CD14-positive monocyte (primary cell): ENCODE measurements around the gene BORCS5. TPM values are rescaled to one million over a fixed set of nuclear protein-coding genes. Genes with fewer than 3 reads are reported as not detected.

Experiments
- DNase-seq, 3 donors: peaks; one replicate each; pipeline ENCODE4 v3.0.0-alpha.2; 2011 to 2022
- H2AFZ ChIP-seq: 2 replicates; pipeline ENCODE4 v1.6.0; 2012; ENCODE audit warnings: mild to moderate bottlenecking, low read depth, low read length, inconsistent platforms; ENCODE audit not compliant: insufficient read depth, poor library complexity, severe bottlenecking
- H3K27ac ChIP-seq, 2 donors: 1 replicate in 1 of 2; 2 replicates in 1 of 2; pipeline ENCODE4 v1.5.1; 2012 to 2013; ENCODE audit warnings: low read length in 2 of 2, control low read depth in 1 of 2, inconsistent platforms in 1 of 2, low read depth in 1 of 2, mild to moderate bottlenecking in 1 of 2
- H3K27me3 ChIP-seq, 2 donors: one replicate each; pipeline versions ENCODE4 v1.6.0 to v1.6.1; 2011 to 2013; ENCODE audit warnings: low read length in 2 of 2; ENCODE audit not compliant: control insufficient read depth in 2 of 2, insufficient read depth in 2 of 2
- H3K36me3 ChIP-seq, 2 donors: replicated peaks in 1 of 2; 1 replicate in 1 of 2; 2 replicates in 1 of 2; pipeline versions ENCODE4 v1.5.1 to v1.6.1; 2012 to 2013; ENCODE audit warnings: low read length in 2 of 2, control low read depth in 1 of 2, inconsistent platforms in 1 of 2, mild to moderate bottlenecking in 1 of 2; ENCODE audit not compliant: insufficient read depth in 2 of 2, control insufficient read depth in 1 of 2
- H3K4me1 ChIP-seq, 2 donors: 1 replicate in 1 of 2; 2 replicates in 1 of 2; pipeline versions ENCODE4 v1.5.1 to v1.6.1; 2012 to 2013; ENCODE audit warnings: low read length in 2 of 2, control low read depth in 1 of 2, inconsistent platforms in 1 of 2, mild to moderate bottlenecking in 1 of 2, moderate library complexity in 1 of 2; ENCODE audit not compliant: insufficient read depth in 2 of 2, control insufficient read depth in 1 of 2
- H3K4me2 ChIP-seq: replicated peaks from 2 replicates; pipeline ENCODE3; 2012; ENCODE audit warnings: low read length, moderate library complexity, mild to moderate bottlenecking; ENCODE audit not compliant: poor library complexity, severe bottlenecking; ENCODE audit errors: extremely low read depth
- H3K4me3 ChIP-seq, 3 experiments: fragments of 200-600 bp in 1 of 3; sonication (generic) in 1 of 3; replicated peaks in 1 of 3; 1 replicate in 2 of 3; 2 replicates in 1 of 3; pipeline ENCODE4 v1.5.1; 2011 to 2013; ENCODE audit warnings: low read length in 3 of 3, mild to moderate bottlenecking in 3 of 3, control low read depth in 2 of 3, low read depth in 2 of 3, inconsistent platforms in 1 of 3, moderate library complexity in 1 of 3
- H3K79me2 ChIP-seq: 2 replicates; pipeline ENCODE4 v1.6.0; 2012; ENCODE audit warnings: mild to moderate bottlenecking, control low read depth, inconsistent platforms, low read length, moderate library complexity; ENCODE audit not compliant: insufficient read depth
- H3K9ac ChIP-seq: 2 replicates; pipeline ENCODE4 v1.6.0; 2017; ENCODE audit warnings: low read length, mild to moderate bottlenecking; ENCODE audit not compliant: insufficient read depth, poor library complexity, severe bottlenecking
- H3K9me3 ChIP-seq, 2 donors: replicated peaks in 1 of 2; 1 replicate in 1 of 2; 2 replicates in 1 of 2; pipeline versions ENCODE4 v1.5.1 to v1.6.1; 2012 to 2013; ENCODE audit warnings: low read length in 2 of 2, control low read depth in 1 of 2; ENCODE audit not compliant: control insufficient read depth in 1 of 2, insufficient read depth in 1 of 2
- H4K20me1 ChIP-seq: 2 replicates; pipeline ENCODE4 v1.6.0; 2012; ENCODE audit warnings: mild to moderate bottlenecking, low read length, control low read depth, moderate library complexity; ENCODE audit not compliant: insufficient read depth
- H3K27ac Mint-ChIP-seq, 7 donors: one replicate each; pipeline ENCODE4 v1.8.0; 2020; ENCODE audit warnings: mild to moderate bottlenecking in 7 of 7, mixed read lengths in 7 of 7, moderate library complexity in 6 of 7, inconsistent platforms in 2 of 7
- H3K27me3 Mint-ChIP-seq, 3 donors: one replicate each; pipeline ENCODE4 v1.8.0; 2021 to 2022; ENCODE audit warnings: low read depth in 3 of 3, mild to moderate bottlenecking in 3 of 3, mixed read lengths in 3 of 3, moderate library complexity in 3 of 3, inconsistent platforms in 1 of 3
- H3K36me3 Mint-ChIP-seq, 2 donors: one replicate each; pipeline ENCODE4 v1.8.0; 2020; ENCODE audit warnings: mixed read lengths in 2 of 2, inconsistent platforms in 1 of 2, mild to moderate bottlenecking in 1 of 2
- H3K4me1 Mint-ChIP-seq: one replicate; pipeline ENCODE4 v1.8.0; 2020; ENCODE audit warnings: mild to moderate bottlenecking, mixed read lengths
- H3K4me3 Mint-ChIP-seq, 2 donors: one replicate each; pipeline ENCODE4 v1.8.0; 2020; ENCODE audit warnings: mild to moderate bottlenecking in 2 of 2, mixed read lengths in 2 of 2, moderate library complexity in 1 of 2
- H3K9me3 Mint-ChIP-seq, 7 donors: one replicate each; pipeline ENCODE4 v1.8.0; 2020 to 2022; ENCODE audit warnings: mixed read lengths in 7 of 7, mild to moderate bottlenecking in 6 of 7, moderate library complexity in 6 of 7, inconsistent platforms in 2 of 7
- WGBS: methylation state at CpG from one replicate; pipeline ENCODE4 v1.1.5; 2013; ENCODE audit warnings: missing lambda C conversion rate; ENCODE audit not compliant: insufficient coverage; 5-methylcytosine and 5-hydroxymethylcytosine counted together
- intact Hi-C, 2 donors: fragments of 100-400 bp; cut with micrococcal nuclease; formaldehyde crosslinking; loops; one replicate each; pipeline versions ENCODE4 v1.15.0 to v1.15.1; 2023
- polyA plus RNA-seq, 3 donors: library from polyadenylated mRNA; depleted of rRNA in 1 of 3; unstranded in 2 of 3; stranded (reverse) in 1 of 3; fragments of 300-500 nt in 2 of 3; fragments of >200 nt in 1 of 3; fragmentation: Illumina TruSeq in 2 of 3; gene quantifications; 1 replicate in 2 of 3; 2 replicates in 1 of 3; pipeline ENCODE4 v1.2.3, GENCODE V29; 2012 to 2021
- TF ChIP-seq, protein P1 (sequence below): fragments of 200-600 bp; IDR thresholded peaks from one replicate; pipeline ENCODE4 v1.8.0; 2022; ENCODE audit warnings: antibody characterized with exemption, mild to moderate bottlenecking

The BORCS5 gene
- polyA plus RNA-seq, 3 donors, result 8.5 to 15.1 (median 9.6) TPM

DNA sequence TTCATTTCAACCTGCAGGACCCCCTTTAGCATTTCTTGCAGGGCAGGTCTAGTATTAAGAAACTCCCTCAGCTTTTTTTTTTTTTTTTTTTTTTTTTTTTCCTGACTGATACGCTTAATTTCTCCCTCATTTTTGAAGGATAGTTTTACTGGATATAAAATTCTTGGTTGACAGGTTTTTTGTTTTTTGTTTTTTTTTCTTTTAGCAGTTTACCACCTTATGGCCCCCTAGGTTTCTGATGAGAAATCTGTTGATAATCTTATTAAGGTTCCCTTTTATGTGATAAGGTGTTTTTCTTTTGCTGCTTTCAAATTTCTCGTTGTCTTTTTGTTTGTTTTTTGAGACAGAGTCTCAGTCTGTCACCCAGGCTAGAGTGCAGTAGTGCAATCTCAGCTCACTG lies 66.5 kb downstream of the BORCS5 start:
- Mint-ChIP-seq H3K4me1 (no peaks in the 10 kb centered on the region), H3K9me3 (peaks cover 28 to 43% (median 39%) of the 10 kb centered on the region in 7 donors), H3K36me3 (peaks cover 22 to 24% of the 10 kb centered on the region in 2 donors), H3K27ac (no peak overlapping the region), H3K4me3 (no peak overlapping the region), H3K27me3 (no peaks in the 10 kb centered on the region)
- Histone ChIP-seq H3K36me3 (no peaks in the 10 kb centered on the region), H3K9me3 (peaks cover 16 to 21% of the 10 kb centered on the region in 2 donors), H2AFZ (no peak overlapping the region), H4K20me1 (no peaks in the 10 kb centered on the region), H3K27ac (no peak overlapping the region), H3K27me3 (no peaks in the 10 kb centered on the region), H3K4me1 (no peaks in the 10 kb centered on the region), H3K9ac (no peak overlapping the region), H3K4me3 (no peak overlapping the region), H3K4me2 (no peak overlapping the region), H3K79me2 (no peaks in the 10 kb centered on the region)
- WGBS, result no CpG with 5 or more reads among the region's 2 CpGs
- no peak for DNase-seq
- intact Hi-C loops, result no loop called here
- TF ChIP-seq, protein P1, sequence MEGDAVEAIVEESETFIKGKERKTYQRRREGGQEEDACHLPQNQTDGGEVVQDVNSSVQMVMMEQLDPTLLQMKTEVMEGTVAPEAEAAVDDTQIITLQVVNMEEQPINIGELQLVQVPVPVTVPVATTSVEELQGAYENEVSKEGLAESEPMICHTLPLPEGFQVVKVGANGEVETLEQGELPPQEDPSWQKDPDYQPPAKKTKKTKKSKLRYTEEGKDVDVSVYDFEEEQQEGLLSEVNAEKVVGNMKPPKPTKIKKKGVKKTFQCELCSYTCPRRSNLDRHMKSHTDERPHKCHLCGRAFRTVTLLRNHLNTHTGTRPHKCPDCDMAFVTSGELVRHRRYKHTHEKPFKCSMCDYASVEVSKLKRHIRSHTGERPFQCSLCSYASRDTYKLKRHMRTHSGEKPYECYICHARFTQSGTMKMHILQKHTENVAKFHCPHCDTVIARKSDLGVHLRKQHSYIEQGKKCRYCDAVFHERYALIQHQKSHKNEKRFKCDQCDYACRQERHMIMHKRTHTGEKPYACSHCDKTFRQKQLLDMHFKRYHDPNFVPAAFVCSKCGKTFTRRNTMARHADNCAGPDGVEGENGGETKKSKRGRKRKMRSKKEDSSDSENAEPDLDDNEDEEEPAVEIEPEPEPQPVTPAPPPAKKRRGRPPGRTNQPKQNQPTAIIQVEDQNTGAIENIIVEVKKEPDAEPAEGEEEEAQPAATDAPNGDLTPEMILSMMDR, result no peak

DNA sequence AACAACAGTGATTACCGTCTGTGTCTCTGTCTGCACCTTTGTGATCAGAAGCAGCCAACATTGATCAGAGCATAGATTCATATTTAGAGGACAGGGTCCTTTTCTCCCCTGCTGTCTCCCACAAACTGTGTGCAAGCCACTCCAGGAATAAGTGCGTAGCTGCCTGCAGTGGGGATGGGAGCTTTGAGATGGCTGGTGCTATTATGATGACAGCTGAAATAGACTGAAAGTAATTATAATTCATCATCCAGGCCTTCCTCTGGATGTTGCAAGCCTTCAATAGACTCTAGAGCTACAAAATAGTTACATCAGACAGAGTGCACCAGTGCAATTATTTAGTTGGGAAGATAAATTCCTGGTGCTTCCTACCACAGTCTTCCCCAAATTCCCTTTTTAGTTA lies 68.1 kb downstream of the BORCS5 start:
- no peak overlapping the region for H3K4me3 Mint-ChIP-seq
- H2AFZ ChIP-seq, result no peak overlapping the region
- no peak overlapping the region for H3K27ac ChIP-seq
- peaks cover 25 to 42% (median 35%) of the 10 kb centered on the region in 7 donors for H3K9me3 Mint-ChIP-seq
- H3K9ac ChIP-seq, result no peak overlapping the region
- no peak overlapping the region for H3K27ac Mint-ChIP-seq
- no peaks in the 10 kb centered on the region for H3K27me3 ChIP-seq
- no peak overlapping the region for H3K4me3 ChIP-seq
- no peaks in the 10 kb centered on the region for H4K20me1 ChIP-seq
- H3K4me1 Mint-ChIP-seq, result no peaks in the 10 kb centered on the region
- no peaks in the 10 kb centered on the region for H3K27me3 Mint-ChIP-seq
- intact Hi-C loops, result no loop called here
- no peak overlapping the region for H3K4me2 ChIP-seq
- WGBS, result no CpG with 5 or more reads among the region's 2 CpGs
- TF ChIP-seq, protein P1, result no peak
- no peaks in the 10 kb centered on the region for H3K4me1 ChIP-seq
- H3K36me3 Mint-ChIP-seq, result peaks cover 18% of the 10 kb centered on the region in 2 donors
- H3K36me3 ChIP-seq, result no peaks in the 10 kb centered on the region
- H3K9me3 ChIP-seq, result peaks cover 16 to 21% of the 10 kb centered on the region in 2 donors
- DNase-seq, result no peak
- no peaks in the 10 kb centered on the region for H3K79me2 ChIP-seq
